K562 (cell line): ENCODE measurements around the gene POLR2L. TPM values are rescaled to one million over a fixed set of nuclear protein-coding genes. Genes with fewer than 3 reads are reported as not detected.

Experiments
- CBFB ChIP-seq: sonication (generic); formaldehyde crosslinking; IDR thresholded peaks from 2 replicates; pipeline ENCODE4 v1.4.0; 2020; ENCODE audit warnings: mild to moderate bottlenecking, missing genetic modification reagents
- CBX5 ChIP-seq: IDR thresholded peaks from 2 replicates; pipeline ENCODE4 v1.6.1; 2014; ENCODE audit warnings: low read depth, borderline replicate concordance
- ESRRA ChIP-seq: fragments of 450-650 bp; IDR thresholded peaks from 2 replicates; pipeline ENCODE4 v1.6.1; 2014; ENCODE audit warnings: low read depth, mild to moderate bottlenecking, moderate library complexity, borderline replicate concordance
- ETV1 ChIP-seq: fragments of 450-650 bp; conservative IDR thresholded peaks from 2 replicates; pipeline ENCODE4 v1.6.1; 2016; ENCODE audit warnings: missing genetic modification characterization, control low read depth, low read depth, missing compliant biosample characterization
- HSF4 ChIP-seq: fragments of 250-450 bp; sonication (Bioruptor Pico); IDR thresholded peaks from 2 replicates; pipeline ENCODE4 v2.1.2; 2022; ENCODE audit warnings: mild to moderate bottlenecking, moderate library complexity, borderline replicate concordance
- KAT2B ChIP-seq: IDR thresholded peaks from one replicate; pipeline ENCODE4 v1.6.1; 2012; ENCODE audit warnings: low read depth, mild to moderate bottlenecking, control low read depth, inconsistent platforms, low read length, moderate library complexity
- MAFK ChIP-seq: IDR thresholded peaks from 2 replicates; pipeline ENCODE4 v1.6.1; 2011; ENCODE audit warnings: low read length, improper control_type of control experiment
- MCM5 ChIP-seq: fragments of 450-650 bp; IDR thresholded peaks from 2 replicates; pipeline ENCODE4 v1.6.1; 2016; ENCODE audit warnings: low read depth
- NR1H2 ChIP-seq: sonication (generic); formaldehyde crosslinking; IDR thresholded peaks from 2 replicates; pipeline ENCODE4 v1.4.0; 2020; ENCODE audit warnings: mild to moderate bottlenecking, missing genetic modification reagents
- PTBP1 ChIP-seq: fragments of 200-400 bp; formaldehyde crosslinking; IDR thresholded peaks from 2 replicates; pipeline ENCODE4 v1.6.1; 2017; ENCODE audit warnings: low read depth, low read length
- RBM22 ChIP-seq: fragments of 200-400 bp; formaldehyde crosslinking; IDR thresholded peaks from 2 replicates; pipeline ENCODE4 v1.6.1; 2018; ENCODE audit warnings: low read length, low read depth; ENCODE audit not compliant: poor library complexity, severe bottlenecking
- TCFL5 ChIP-seq: fragments of 250-450 bp; sonication (Bioruptor Pico); conservative IDR thresholded peaks from 2 replicates; pipeline ENCODE4 v1.6.1; 2021; ENCODE audit warnings: mild to moderate bottlenecking, moderate library complexity, matching md5 sums
- ZNF197 ChIP-seq: fragments of 200-800 bp; sonication (Bioruptor generic); IDR thresholded peaks from 2 replicates; pipeline ENCODE4 v1.6.1; 2016; ENCODE audit warnings: low read depth, missing genetic modification characterization, missing compliant biosample characterization
- ZNF644 ChIP-seq: fragments of 200-800 bp; sonication (Bioruptor generic); IDR thresholded peaks from 2 replicates; pipeline ENCODE4 v1.6.1; 2016; ENCODE audit warnings: low read depth, missing genetic modification characterization, missing compliant biosample characterization
- polyA plus RNA-seq, 8 experiments: library from polyadenylated mRNA; depleted of rRNA in 4 of 8; stranded (reverse) in 5 of 8; unstranded in 3 of 8; fragments of >200 nt; fragmentation: Nextera tagmentation in 2 of 8; fragmentation: Illumina TruSeq in 1 of 8; extraction: Ambion mirVana in 2 of 8; extraction: Trizol in 1 of 8; gene quantifications; 2 replicates each; pipeline versions ENCODE4 v1.2.1 to v1.2.3, GENCODE V29; 2011 to 2014; ENCODE audit warnings: inconsistent platforms in 1 of 8, missing spikeins in 1 of 8
- total RNA-seq, 7 experiments: library from RNA; depleted of rRNA in 6 of 7; stranded (reverse); fragments of >200 nt in 6 of 7; fragmentation: Illumina TruSeq in 2 of 7; extraction: Trizol in 2 of 7; gene quantifications; 2 replicates each; pipeline versions ENCODE4 v1.2.1 to v1.2.3, GENCODE V29; 2011 to 2021; ENCODE audit warnings: low replicate concordance in 1 of 7
- TF ChIP-seq, protein P1 (sequence below): fragments of 150-350 bp; IDR thresholded peaks from 2 replicates; pipeline ENCODE4 v1.6.1; 2014; ENCODE audit warnings: low read depth, mild to moderate bottlenecking, low read length, borderline replicate concordance
- TF ChIP-seq, protein P2 (sequence below): fragments of 450-650 bp; IDR thresholded peaks from one replicate; pipeline ENCODE4 v1.6.1; 2018; ENCODE audit warnings: mild to moderate bottlenecking, moderate library complexity; ENCODE audit not compliant: partially characterized antibody
- TF ChIP-seq, protein P3 (sequence below): fragments of 250-450 bp; sonication (Bioruptor Pico); IDR thresholded peaks from 2 replicates; pipeline ENCODE4 v1.5.0; 2020; ENCODE audit warnings: mild to moderate bottlenecking, borderline replicate concordance
- TF ChIP-seq, protein P4 (sequence below): fragments of 450-650 bp; formaldehyde crosslinking; IDR thresholded peaks from 2 replicates; pipeline ENCODE4 v1.4.0; 2020; ENCODE audit warnings: mild to moderate bottlenecking, mixed read lengths
- TF ChIP-seq, protein P5 (sequence below): fragments of 250-450 bp; sonication (Bioruptor Pico); IDR thresholded peaks from 2 replicates; pipeline ENCODE4 v1.5.0; 2020; ENCODE audit warnings: mild to moderate bottlenecking

Gene POLR2L
- total and polyA plus RNA-seq, 9 of the 15 experiments (the other 6 are each of a cell fraction or from before 2014, with no cell fraction given) = 38.3 to 688 (median 108) TPM

DNA sequence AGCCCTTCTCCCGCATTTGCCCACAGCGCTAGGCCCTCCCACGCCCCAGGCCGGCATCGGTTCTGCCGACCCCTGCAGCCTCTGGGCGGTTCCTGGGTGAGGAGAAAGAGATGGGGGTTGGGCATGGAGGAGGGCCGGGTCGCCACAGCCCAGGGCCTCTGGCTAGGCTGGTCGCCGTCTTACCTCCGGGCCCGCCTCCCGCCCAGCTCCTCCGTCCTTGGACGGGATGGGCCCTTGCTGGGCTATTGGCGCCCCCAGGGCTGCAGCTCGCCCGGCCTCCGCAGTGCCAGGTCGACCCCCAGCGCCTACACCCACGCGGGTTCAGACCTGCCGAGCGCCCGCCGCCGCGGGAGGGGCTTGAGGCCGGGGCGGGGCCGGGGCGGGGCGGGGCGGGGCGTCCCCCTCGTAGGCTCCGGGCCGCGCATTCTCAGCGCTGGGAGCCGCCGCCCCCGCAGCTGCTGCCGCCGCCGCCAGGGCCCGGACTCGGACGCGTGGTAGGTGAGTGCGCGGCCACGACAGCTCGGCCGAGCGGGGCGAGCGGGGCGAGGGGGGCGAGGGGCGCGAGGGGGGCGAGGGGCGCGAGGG lies 9.7 kb downstream of the POLR2L start, which contains the start of gene CD151 (continued):
- TF ChIP-seq, protein P1, sequence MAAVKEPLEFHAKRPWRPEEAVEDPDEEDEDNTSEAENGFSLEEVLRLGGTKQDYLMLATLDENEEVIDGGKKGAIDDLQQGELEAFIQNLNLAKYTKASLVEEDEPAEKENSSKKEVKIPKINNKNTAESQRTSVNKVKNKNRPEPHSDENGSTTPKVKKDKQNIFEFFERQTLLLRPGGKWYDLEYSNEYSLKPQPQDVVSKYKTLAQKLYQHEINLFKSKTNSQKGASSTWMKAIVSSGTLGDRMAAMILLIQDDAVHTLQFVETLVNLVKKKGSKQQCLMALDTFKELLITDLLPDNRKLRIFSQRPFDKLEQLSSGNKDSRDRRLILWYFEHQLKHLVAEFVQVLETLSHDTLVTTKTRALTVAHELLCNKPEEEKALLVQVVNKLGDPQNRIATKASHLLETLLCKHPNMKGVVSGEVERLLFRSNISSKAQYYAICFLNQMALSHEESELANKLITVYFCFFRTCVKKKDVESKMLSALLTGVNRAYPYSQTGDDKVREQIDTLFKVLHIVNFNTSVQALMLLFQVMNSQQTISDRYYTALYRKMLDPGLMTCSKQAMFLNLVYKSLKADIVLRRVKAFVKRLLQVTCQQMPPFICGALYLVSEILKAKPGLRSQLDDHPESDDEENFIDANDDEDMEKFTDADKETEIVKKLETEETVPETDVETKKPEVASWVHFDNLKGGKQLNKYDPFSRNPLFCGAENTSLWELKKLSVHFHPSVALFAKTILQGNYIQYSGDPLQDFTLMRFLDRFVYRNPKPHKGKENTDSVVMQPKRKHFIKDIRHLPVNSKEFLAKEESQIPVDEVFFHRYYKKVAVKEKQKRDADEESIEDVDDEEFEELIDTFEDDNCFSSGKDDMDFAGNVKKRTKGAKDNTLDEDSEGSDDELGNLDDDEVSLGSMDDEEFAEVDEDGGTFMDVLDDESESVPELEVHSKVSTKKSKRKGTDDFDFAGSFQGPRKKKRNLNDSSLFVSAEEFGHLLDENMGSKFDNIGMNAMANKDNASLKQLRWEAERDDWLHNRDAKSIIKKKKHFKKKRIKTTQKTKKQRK = no peak
- TF ChIP-seq MCM5 = no peak
- TF ChIP-seq NR1H2 (CRISPR knock-in tag) = no peak
- no peak for TF ChIP-seq CBFB (CRISPR knock-in tag)
- TF ChIP-seq ETV1 (tag) = no peak
- no peak for TF ChIP-seq ESRRA
- no peak for TF ChIP-seq CBX5
- no peak for TF ChIP-seq KAT2B
- no peak for TF ChIP-seq HSF4 (CRISPR knock-in tag)
- TF ChIP-seq ZNF197 (CRISPR knock-in tag) = no peak
- TF ChIP-seq, protein P2, sequence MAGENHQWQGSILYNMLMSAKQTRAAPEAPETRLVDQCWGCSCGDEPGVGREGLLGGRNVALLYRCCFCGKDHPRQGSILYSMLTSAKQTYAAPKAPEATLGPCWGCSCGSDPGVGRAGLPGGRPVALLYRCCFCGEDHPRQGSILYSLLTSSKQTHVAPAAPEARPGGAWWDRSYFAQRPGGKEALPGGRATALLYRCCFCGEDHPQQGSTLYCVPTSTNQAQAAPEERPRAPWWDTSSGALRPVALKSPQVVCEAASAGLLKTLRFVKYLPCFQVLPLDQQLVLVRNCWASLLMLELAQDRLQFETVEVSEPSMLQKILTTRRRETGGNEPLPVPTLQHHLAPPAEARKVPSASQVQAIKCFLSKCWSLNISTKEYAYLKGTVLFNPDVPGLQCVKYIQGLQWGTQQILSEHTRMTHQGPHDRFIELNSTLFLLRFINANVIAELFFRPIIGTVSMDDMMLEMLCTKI = no peak
- TF ChIP-seq ZNF644 (tag) = no peak
- TF ChIP-seq, protein P3, sequence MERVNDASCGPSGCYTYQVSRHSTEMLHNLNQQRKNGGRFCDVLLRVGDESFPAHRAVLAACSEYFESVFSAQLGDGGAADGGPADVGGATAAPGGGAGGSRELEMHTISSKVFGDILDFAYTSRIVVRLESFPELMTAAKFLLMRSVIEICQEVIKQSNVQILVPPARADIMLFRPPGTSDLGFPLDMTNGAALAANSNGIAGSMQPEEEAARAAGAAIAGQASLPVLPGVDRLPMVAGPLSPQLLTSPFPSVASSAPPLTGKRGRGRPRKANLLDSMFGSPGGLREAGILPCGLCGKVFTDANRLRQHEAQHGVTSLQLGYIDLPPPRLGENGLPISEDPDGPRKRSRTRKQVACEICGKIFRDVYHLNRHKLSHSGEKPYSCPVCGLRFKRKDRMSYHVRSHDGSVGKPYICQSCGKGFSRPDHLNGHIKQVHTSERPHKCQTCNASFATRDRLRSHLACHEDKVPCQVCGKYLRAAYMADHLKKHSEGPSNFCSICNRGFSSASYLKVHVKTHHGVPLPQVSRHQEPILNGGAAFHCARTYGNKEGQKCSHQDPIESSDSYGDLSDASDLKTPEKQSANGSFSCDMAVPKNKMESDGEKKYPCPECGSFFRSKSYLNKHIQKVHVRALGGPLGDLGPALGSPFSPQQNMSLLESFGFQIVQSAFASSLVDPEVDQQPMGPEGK (CRISPR knock-in tag) = no peak
- no peak for TF ChIP-seq RBM22
- TF ChIP-seq, protein P4, sequence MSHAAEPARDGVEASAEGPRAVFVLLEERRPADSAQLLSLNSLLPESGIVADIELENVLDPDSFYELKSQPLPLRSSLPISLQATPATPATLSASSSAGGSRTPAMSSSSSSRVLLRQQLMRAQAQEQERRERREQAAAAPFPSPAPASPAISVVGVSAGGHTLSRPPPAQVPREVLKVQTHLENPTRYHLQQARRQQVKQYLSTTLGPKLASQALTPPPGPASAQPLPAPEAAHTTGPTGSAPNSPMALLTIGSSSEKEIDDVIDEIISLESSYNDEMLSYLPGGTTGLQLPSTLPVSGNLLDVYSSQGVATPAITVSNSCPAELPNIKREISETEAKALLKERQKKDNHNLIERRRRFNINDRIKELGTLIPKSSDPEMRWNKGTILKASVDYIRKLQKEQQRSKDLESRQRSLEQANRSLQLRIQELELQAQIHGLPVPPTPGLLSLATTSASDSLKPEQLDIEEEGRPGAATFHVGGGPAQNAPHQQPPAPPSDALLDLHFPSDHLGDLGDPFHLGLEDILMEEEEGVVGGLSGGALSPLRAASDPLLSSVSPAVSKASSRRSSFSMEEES (CRISPR knock-in tag) = no peak
- TF ChIP-seq MAFK = no peak
- TF ChIP-seq, protein P5, sequence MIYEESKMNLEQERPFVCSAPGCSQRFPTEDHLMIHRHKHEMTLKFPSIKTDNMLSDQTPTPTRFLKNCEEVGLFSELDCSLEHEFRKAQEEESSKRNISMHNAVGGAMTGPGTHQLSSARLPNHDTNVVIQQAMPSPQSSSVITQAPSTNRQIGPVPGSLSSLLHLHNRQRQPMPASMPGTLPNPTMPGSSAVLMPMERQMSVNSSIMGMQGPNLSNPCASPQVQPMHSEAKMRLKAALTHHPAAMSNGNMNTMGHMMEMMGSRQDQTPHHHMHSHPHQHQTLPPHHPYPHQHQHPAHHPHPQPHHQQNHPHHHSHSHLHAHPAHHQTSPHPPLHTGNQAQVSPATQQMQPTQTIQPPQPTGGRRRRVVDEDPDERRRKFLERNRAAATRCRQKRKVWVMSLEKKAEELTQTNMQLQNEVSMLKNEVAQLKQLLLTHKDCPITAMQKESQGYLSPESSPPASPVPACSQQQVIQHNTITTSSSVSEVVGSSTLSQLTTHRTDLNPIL = no peak
- no peak for TF ChIP-seq TCFL5
- no peak for TF ChIP-seq PTBP1
